IMR-90 (cell line): ENCODE data around the gene ANKRD13B.

Source experiments
- BHLHE40 ChIP-seq: fragments of 150-350 bp; IDR thresholded peaks from 2 replicates; pipeline ENCODE4 v1.6.1; 2016; ENCODE audit warnings: mild to moderate bottlenecking, low read depth, low read length
- CHD1 ChIP-seq: IDR thresholded peaks from 2 replicates; pipeline ENCODE4 v1.6.1; 2012; ENCODE audit warnings: low read depth, low read length, improper control_type of control experiment
- CTCF ChIP-seq: conservative IDR thresholded peaks from 2 replicates; pipeline ENCODE4 v1.5.1; 2012; ENCODE audit warnings: mild to moderate bottlenecking, low read depth, low read length, improper control_type of control experiment
- FOS ChIP-seq: fragments of 150-350 bp; IDR thresholded peaks from 2 replicates; pipeline ENCODE4 v1.6.1; 2016; ENCODE audit warnings: low read depth, low read length
- MAFK ChIP-seq: IDR thresholded peaks from 2 replicates; pipeline ENCODE4 v1.6.1; 2012; ENCODE audit warnings: low read depth, low read length, improper control_type of control experiment
- NFE2L2 ChIP-seq: fragments of 150-350 bp; IDR thresholded peaks from 2 replicates; pipeline ENCODE4 v1.6.1; 2016; ENCODE audit warnings: low read depth, mild to moderate bottlenecking, low read length
- POLR2A ChIP-seq: IDR thresholded peaks from 2 replicates; pipeline ENCODE4 v1.6.1; 2012; ENCODE audit warnings: mild to moderate bottlenecking, low read depth, low read length
- RAD21 ChIP-seq: IDR thresholded peaks from 2 replicates; pipeline ENCODE4 v1.6.1; 2012; ENCODE audit warnings: low read length, improper control_type of control experiment
- RCOR1 ChIP-seq: IDR thresholded peaks from 2 replicates; pipeline ENCODE4 v1.6.1; 2012; ENCODE audit warnings: mild to moderate bottlenecking, low read length, improper control_type of control experiment; ENCODE audit not compliant: insufficient replicate concordance
- RFX5 ChIP-seq: IDR thresholded peaks from 2 replicates; pipeline ENCODE4 v1.8.0; 2012; ENCODE audit warnings: low read depth, mild to moderate bottlenecking, low read length, moderate library complexity
- SMC3 ChIP-seq: fragments of 150-350 bp; IDR thresholded peaks from 2 replicates; pipeline ENCODE4 v1.6.1; 2016; ENCODE audit warnings: low read depth, mild to moderate bottlenecking, antibody characterized with exemption, low read length, moderate library complexity
- TF ChIP-seq, protein P1 (sequence below): fragments of 150-350 bp; IDR thresholded peaks from 2 replicates; pipeline ENCODE4 v1.6.1; 2017; ENCODE audit warnings: mild to moderate bottlenecking, antibody characterized with exemption, low read length, low read depth
- TF ChIP-seq, protein P2 (sequence below): fragments of 150-350 bp; IDR thresholded peaks from 2 replicates; pipeline ENCODE4 v1.6.1; 2016; ENCODE audit warnings: low read depth, mild to moderate bottlenecking, low read length, moderate library complexity, borderline replicate concordance

DNA sequence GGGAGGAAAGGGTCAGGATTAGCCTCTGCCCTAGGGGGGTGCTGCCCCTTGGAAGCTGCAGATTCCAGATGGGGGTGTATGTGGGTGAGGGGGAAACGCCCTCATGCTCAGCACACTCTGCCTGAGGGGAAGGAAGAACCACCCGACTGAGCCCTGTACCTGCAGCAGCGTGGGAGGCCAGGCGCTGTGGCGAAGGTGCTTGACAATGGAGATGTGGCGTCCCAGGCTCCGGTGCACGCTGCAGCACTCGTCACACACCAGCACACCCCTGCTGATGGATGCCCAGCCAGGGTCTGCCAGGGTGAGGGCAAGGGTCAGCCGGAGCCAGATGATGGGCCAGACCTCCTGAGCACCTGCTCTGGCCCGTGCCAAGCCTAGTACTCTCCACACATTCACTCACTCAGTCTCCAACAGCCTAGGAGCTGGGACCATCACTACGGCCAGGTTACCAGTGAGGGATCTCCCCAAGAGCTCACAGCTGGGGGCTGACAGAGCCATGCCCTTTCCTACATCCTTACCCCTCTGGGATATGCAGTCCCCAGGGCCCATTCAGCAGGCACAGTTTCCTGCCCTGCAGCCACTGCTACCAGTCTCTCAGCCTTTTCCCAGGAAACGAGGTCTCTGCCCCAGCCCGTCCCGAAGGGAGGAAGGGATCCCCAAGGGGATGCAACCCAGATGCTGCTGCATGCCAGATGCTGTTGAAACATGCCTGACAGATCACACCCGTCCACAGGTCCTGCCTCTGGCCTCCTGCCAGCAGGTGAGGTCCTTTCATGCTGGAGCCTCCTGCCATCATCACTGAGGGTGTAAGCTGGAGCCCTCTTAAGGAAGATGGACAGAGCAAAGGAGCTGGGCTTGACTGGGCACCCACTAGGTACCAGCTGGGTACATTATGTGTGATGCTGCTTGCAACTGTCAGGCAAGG lies 9.3 kb upstream of the ANKRD13B start:
- TF ChIP-seq RCOR1 (no peak), FOS (no peak), NFE2L2 (no peak), CHD1 (no peak), RAD21 (no peak), CTCF (no peak), MAFK (no peak), POLR2A (no peak), SMC3 (no peak), RFX5 (no peak), BHLHE40 (no peak)
- TF ChIP-seq, protein P1, sequence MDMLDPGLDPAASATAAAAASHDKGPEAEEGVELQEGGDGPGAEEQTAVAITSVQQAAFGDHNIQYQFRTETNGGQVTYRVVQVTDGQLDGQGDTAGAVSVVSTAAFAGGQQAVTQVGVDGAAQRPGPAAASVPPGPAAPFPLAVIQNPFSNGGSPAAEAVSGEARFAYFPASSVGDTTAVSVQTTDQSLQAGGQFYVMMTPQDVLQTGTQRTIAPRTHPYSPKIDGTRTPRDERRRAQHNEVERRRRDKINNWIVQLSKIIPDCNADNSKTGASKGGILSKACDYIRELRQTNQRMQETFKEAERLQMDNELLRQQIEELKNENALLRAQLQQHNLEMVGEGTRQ, result no peak
- TF ChIP-seq, protein P2, sequence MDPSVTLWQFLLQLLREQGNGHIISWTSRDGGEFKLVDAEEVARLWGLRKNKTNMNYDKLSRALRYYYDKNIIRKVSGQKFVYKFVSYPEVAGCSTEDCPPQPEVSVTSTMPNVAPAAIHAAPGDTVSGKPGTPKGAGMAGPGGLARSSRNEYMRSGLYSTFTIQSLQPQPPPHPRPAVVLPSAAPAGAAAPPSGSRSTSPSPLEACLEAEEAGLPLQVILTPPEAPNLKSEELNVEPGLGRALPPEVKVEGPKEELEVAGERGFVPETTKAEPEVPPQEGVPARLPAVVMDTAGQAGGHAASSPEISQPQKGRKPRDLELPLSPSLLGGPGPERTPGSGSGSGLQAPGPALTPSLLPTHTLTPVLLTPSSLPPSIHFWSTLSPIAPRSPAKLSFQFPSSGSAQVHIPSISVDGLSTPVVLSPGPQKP, result no peak
